Neural cell (in vitro differentiated cells): ENCODE data around the gene LCN9.

Experiments
- EZH2 ChIP-seq: fragments of 200-600, 300-800 bp; shearing (Covaris generic), sonication (generic); IDR thresholded peaks from 2 replicates; pipeline ENCODE4 v1.6.1; 2014; ENCODE audit warnings: antibody characterized with exemption, low read length, borderline replicate concordance, mild to moderate bottlenecking; ENCODE audit not compliant: insufficient read depth, poor library complexity, severe bottlenecking
- TF ChIP-seq, protein P1 (sequence below): fragments of 450-650 bp; IDR thresholded peaks from 2 replicates; pipeline ENCODE4 v1.5.1; 2014; ENCODE audit warnings: antibody characterized with exemption, mild to moderate bottlenecking, moderate library complexity; ENCODE audit not compliant: poor library complexity, severe bottlenecking

DNA sequence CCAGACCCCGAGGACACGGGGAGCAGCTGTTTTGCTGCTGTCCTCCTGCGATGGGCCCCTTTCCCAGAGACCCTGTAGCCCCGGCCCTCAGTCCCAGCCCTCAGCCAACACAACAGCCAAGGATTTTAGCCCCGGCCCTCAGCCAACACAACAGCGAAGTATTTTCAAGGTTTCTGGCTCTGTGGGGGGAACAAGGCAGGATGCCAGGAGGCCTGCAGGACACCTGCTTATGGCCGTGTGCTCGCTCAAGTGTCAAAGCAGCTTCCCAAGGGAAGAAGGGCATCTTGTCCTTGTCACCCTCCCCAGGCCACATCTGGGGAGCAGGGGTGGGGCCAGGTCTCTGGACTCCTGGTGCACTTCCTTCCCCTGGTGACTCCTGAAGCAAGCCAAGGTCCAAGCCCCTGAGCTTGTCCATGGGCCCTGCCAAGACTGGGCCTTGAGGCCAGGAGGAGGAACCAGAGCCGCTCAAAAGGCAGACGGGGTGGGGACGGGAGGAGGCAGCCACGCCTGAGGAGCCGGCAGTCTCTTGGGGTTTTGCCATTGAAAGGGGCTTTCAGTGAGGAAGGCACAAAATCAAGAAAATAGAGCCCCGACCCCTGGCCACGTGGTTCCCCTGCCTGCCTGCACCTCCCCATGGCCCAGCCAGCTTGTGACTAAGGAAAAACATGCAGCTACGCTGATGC, 49.6 kb downstream of the LCN9 start:
- TF ChIP-seq, protein P1, sequence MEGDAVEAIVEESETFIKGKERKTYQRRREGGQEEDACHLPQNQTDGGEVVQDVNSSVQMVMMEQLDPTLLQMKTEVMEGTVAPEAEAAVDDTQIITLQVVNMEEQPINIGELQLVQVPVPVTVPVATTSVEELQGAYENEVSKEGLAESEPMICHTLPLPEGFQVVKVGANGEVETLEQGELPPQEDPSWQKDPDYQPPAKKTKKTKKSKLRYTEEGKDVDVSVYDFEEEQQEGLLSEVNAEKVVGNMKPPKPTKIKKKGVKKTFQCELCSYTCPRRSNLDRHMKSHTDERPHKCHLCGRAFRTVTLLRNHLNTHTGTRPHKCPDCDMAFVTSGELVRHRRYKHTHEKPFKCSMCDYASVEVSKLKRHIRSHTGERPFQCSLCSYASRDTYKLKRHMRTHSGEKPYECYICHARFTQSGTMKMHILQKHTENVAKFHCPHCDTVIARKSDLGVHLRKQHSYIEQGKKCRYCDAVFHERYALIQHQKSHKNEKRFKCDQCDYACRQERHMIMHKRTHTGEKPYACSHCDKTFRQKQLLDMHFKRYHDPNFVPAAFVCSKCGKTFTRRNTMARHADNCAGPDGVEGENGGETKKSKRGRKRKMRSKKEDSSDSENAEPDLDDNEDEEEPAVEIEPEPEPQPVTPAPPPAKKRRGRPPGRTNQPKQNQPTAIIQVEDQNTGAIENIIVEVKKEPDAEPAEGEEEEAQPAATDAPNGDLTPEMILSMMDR: no peak
- no peak for TF ChIP-seq EZH2
